Nephron (organoid): ENCODE measurements around the gene ATP6V1G3.
"Not testable (repeated sequence)": the region's sequence is repeated elsewhere in the genome, so short reads cannot be mapped to it uniquely, and the experiment has no call there.

ENCODE experiments used
- H3K27ac Mint-ChIP-seq, 3 experiments: 2 replicates each; pipeline ENCODE4 v1.8.0; 2020; ENCODE audit warnings: mixed read lengths in 3 of 3, mild to moderate bottlenecking in 2 of 3, moderate library complexity in 1 of 3
- H3K27me3 Mint-ChIP-seq: 2 replicates; pipeline ENCODE4 v1.8.0; 2021; ENCODE audit warnings: low read depth, mild to moderate bottlenecking, moderate library complexity, mixed read lengths
- H3K36me3 Mint-ChIP-seq: 2 replicates; pipeline ENCODE4 v1.8.0; 2020; ENCODE audit warnings: low read depth, mixed read lengths
- H3K4me1 Mint-ChIP-seq: 2 replicates; pipeline ENCODE4 v1.8.0; 2020; ENCODE audit warnings: mixed read lengths
- H3K4me3 Mint-ChIP-seq, 3 experiments: 2 replicates each; pipeline ENCODE4 v1.8.0; 2020; ENCODE audit warnings: mild to moderate bottlenecking in 3 of 3, mixed read lengths in 3 of 3, moderate library complexity in 2 of 3
- H3K9me3 Mint-ChIP-seq: 2 replicates; pipeline ENCODE4 v1.8.0; 2020; ENCODE audit warnings: mixed read lengths
- CTCF ChIP-seq, 3 experiments: fragments of 200-600 bp; sonication (generic); IDR thresholded peaks; one replicate each; pipeline ENCODE4 v1.5.0; 2021; ENCODE audit warnings: antibody characterized with exemption in 3 of 3; ENCODE audit not compliant: unreplicated experiment in 3 of 3

ATP6V1G3 gene

GRCh38 chr1:198483645-198484044 lies 56.8 kb downstream of the ATP6V1G3 start:
- Mint-ChIP-seq H3K27ac (no peak overlapping the region), H3K9me3 (peaks cover 2% of the 10 kb centered on the region), H3K27me3 (no peaks in the 10 kb centered on the region), H3K4me3 (no peak overlapping the region), H3K36me3 (no peaks in the 10 kb centered on the region), H3K4me1 (no peaks in the 10 kb centered on the region)
- TF ChIP-seq CTCF (IDR thresholded peaks at IDR 0.05; ENCODE audit: unreplicated experiment in 3 of 3) = no peak

GRCh38 chr1:198483006-198483405 lies 57.5 kb downstream of the ATP6V1G3 start:
- Mint-ChIP-seq H3K27me3 (no peaks in the 10 kb centered on the region), H3K27ac (no peak overlapping the region), H3K36me3 (no peaks in the 10 kb centered on the region), H3K9me3 (peaks cover 4% of the 10 kb centered on the region), H3K4me3 (no peak overlapping the region), H3K4me1 (no peaks in the 10 kb centered on the region)
- no peak for TF ChIP-seq CTCF (IDR thresholded peaks at IDR 0.05; ENCODE audit: unreplicated experiment in 3 of 3)

- H3K27ac Mint-ChIP-seq = no peak overlapping the region
- peaks cover 6% of the 10 kb centered on the region for H3K9me3 Mint-ChIP-seq
- no peaks in the 10 kb centered on the region for H3K27me3 Mint-ChIP-seq
- no peaks in the 10 kb centered on the region for H3K4me1 Mint-ChIP-seq
- no peak for TF ChIP-seq CTCF (IDR thresholded peaks at IDR 0.05; ENCODE audit: unreplicated experiment in 3 of 3)
- no peaks in the 10 kb centered on the region for H3K36me3 Mint-ChIP-seq
- no peak overlapping the region for H3K4me3 Mint-ChIP-seq
Measured at GRCh38 chr1:198481661-198482060, 58.8 kb downstream of the ATP6V1G3 start.

- no peak for TF ChIP-seq CTCF (IDR thresholded peaks at IDR 0.05; ENCODE audit: unreplicated experiment in 3 of 3)
- Mint-ChIP-seq H3K27me3 (no peaks in the 10 kb centered on the region), H3K4me3 (no peak overlapping the region), H3K4me1 (no peaks in the 10 kb centered on the region), H3K27ac (no peak overlapping the region), H3K36me3 (no peaks in the 10 kb centered on the region), H3K9me3 (peaks cover 11% of the 10 kb centered on the region)
Measured at GRCh38 chr1:198480876-198481275, 59.6 kb downstream of the ATP6V1G3 start.

GRCh38 chr1:198477354-198477753 lies 63.1 kb downstream of the ATP6V1G3 start:
- not testable (repeated sequence) for H3K27me3 Mint-ChIP-seq, H3K4me1 Mint-ChIP-seq, H3K36me3 Mint-ChIP-seq, H3K27ac Mint-ChIP-seq, H3K4me3 Mint-ChIP-seq
- H3K9me3 Mint-ChIP-seq = peaks cover 18% of the 10 kb centered on the region
